SK-N-SH (cell line): Measurements from ENCODE around the gene IQSEC1. TPM values are rescaled to one million over a fixed set of nuclear protein-coding genes. Genes with fewer than 3 reads are reported as not detected.
A peak's percentile ranks its signal among the peaks of the same experiment; 100 is the strongest.

ENCODE experiments used
- CTCF ChIA-PET: fragments of 300-600, 350-600 bp; formaldehyde crosslinking; extraction: SDS; loops from one replicate; lab custom pipeline; 2021; lab: Yijun Ruan, JAX
- POLR2A ChIA-PET: fragments of 350-600 bp; sonication (Branson Sonifier 250); formaldehyde crosslinking; extraction: SDS; loops from one replicate; lab custom pipeline; 2020; ENCODE audit warnings: antibody characterized with exemption, inconsistent platforms; lab: Yijun Ruan, JAX
- DNase-seq: peaks from one replicate; pipeline ENCODE4 v3.0.0; 2012
- H2AFZ ChIP-seq: fragments of 200-600 bp; sonication (generic); 2 replicates; pipeline ENCODE4 v1.8.1; 2016; ENCODE audit warnings: antibody characterized with exemption, mild to moderate bottlenecking, low read depth
- H3F3A ChIP-seq: fragments of 200-600 bp; sonication (generic); replicated peaks from 2 replicates; pipeline ENCODE3; 2016; ENCODE audit warnings: antibody characterized with exemption, mild to moderate bottlenecking; ENCODE audit not compliant: insufficient read depth
- H3K27ac ChIP-seq, 2 experiments: fragments of 200-500 bp in 1 of 2; fragments of 200-600 bp in 1 of 2; sonication (Bioruptor generic) in 1 of 2; sonication (generic), shearing (Covaris generic) in 1 of 2; 2 replicates each; pipeline versions ENCODE4 v1.5.1 to v1.6.1; 2014 to 2016; ENCODE audit warnings: low read depth in 2 of 2, inconsistent platforms in 1 of 2, low read length in 1 of 2, mild to moderate bottlenecking in 1 of 2, mixed read lengths in 1 of 2
- H3K27me3 ChIP-seq: fragments of 200-600 bp; sonication (generic), shearing (Covaris generic); 2 replicates; pipeline ENCODE4 v1.6.1; 2016; ENCODE audit warnings: mixed run types; ENCODE audit not compliant: insufficient read depth
- H3K36me3 ChIP-seq, 2 experiments: fragments of 200-500 bp in 1 of 2; fragments of 200-600 bp in 1 of 2; sonication (Bioruptor generic) in 1 of 2; sonication (generic) in 1 of 2; replicated peaks in 1 of 2; 2 replicates each; pipeline versions ENCODE3 to v1.5.1; 2014 to 2016; ENCODE audit warnings: low read length in 1 of 2, mild to moderate bottlenecking in 1 of 2; ENCODE audit not compliant: insufficient read depth in 2 of 2, control insufficient read depth in 1 of 2
- H3K4me1 ChIP-seq, 2 experiments: fragments of 200-500 bp in 1 of 2; fragments of 200-600 bp in 1 of 2; sonication (Bioruptor generic) in 1 of 2; sonication (generic), shearing (Covaris generic) in 1 of 2; 2 replicates each; pipeline versions ENCODE4 v1.5.1 to v1.6.1; 2014 to 2016; ENCODE audit warnings: low read depth in 1 of 2, low read length in 1 of 2, mixed run types in 1 of 2; ENCODE audit not compliant: insufficient read depth in 2 of 2, control insufficient read depth in 1 of 2
- H3K4me2 ChIP-seq: fragments of 200-600 bp; sonication (generic), shearing (Covaris generic); 2 replicates; pipeline ENCODE4 v1.6.1; 2017; ENCODE audit warnings: mixed run types
- H3K4me3 ChIP-seq, 2 experiments: fragments of 200-500 bp in 1 of 2; fragments of 200-600 bp in 1 of 2; sonication (Bioruptor generic) in 1 of 2; sonication (generic), shearing (Covaris generic) in 1 of 2; 2 replicates each; pipeline versions ENCODE4 v1.5.1 to v1.8.1; 2014 to 2016; ENCODE audit warnings: low read depth in 2 of 2, inconsistent platforms in 1 of 2, low read length in 1 of 2, mild to moderate bottlenecking in 1 of 2, mixed read lengths in 1 of 2, moderate library complexity in 1 of 2
- H3K79me2 ChIP-seq: fragments of 200-600 bp; sonication (generic); 2 replicates; pipeline ENCODE4 v1.8.1; 2017; ENCODE audit warnings: mild to moderate bottlenecking; ENCODE audit not compliant: insufficient read depth
- H3K9ac ChIP-seq: fragments of 200-600 bp; sonication (generic); 2 replicates; pipeline ENCODE4 v1.6.1; 2017; ENCODE audit warnings: mixed run types
- H3K9me2 ChIP-seq: fragments of 200-600 bp; sonication (generic); 2 replicates; pipeline ENCODE4 v1.6.1; 2017; ENCODE audit warnings: mixed run types
- H3K9me3 ChIP-seq: fragments of 200-600 bp; sonication (generic); 2 replicates; pipeline ENCODE4 v1.6.1; 2017; ENCODE audit warnings: mixed run types, mild to moderate bottlenecking, moderate library complexity
- H4K20me1 ChIP-seq: fragments of 200-600 bp; sonication (generic); 2 replicates; pipeline ENCODE4 v1.6.1; 2017; ENCODE audit warnings: mild to moderate bottlenecking, mixed run types; ENCODE audit not compliant: insufficient read depth
- ELF1 ChIP-seq: IDR thresholded peaks from 2 replicates; pipeline ENCODE4 v1.4.0; 2012
- EP300 ChIP-seq, 2 experiments: IDR thresholded peaks; 2 replicates each; pipeline versions ENCODE4 v1.4.0 to v1.6.1; 2012; ENCODE audit warnings: borderline replicate concordance in 1 of 2, low read depth in 1 of 2, low read length in 1 of 2
- EZH2phosphoT487 ChIP-seq: fragments of 200-600 bp; sonication (generic); IDR thresholded peaks from 2 replicates; pipeline ENCODE4 v1.6.1; 2017; ENCODE audit warnings: low read depth, mixed run types, mild to moderate bottlenecking, antibody characterized with exemption, moderate library complexity, borderline replicate concordance
- GATA2 ChIP-seq: sonication (generic); formaldehyde crosslinking; IDR thresholded peaks from 2 replicates; pipeline ENCODE4 v1.5.0; 2020; ENCODE audit warnings: mild to moderate bottlenecking, missing genetic modification reagents
- IRF3 ChIP-seq: fragments of 150-350 bp; IDR thresholded peaks from 2 replicates; pipeline ENCODE4 v1.6.1; 2016; ENCODE audit warnings: mild to moderate bottlenecking, low read depth, low read length
- JUND ChIP-seq: IDR thresholded peaks from 2 replicates; pipeline ENCODE4 v1.4.0; 2012
- MEF2A ChIP-seq: IDR thresholded peaks from 2 replicates; pipeline ENCODE4 v1.4.0; 2012; ENCODE audit warnings: low read depth, borderline replicate concordance
- MXI1 ChIP-seq: IDR thresholded peaks from 2 replicates; pipeline ENCODE4 v1.6.1; 2012; ENCODE audit warnings: mild to moderate bottlenecking, low read depth, low read length, improper control_type of control experiment
- NRF1 ChIP-seq: IDR thresholded peaks from 2 replicates; pipeline ENCODE4 v1.6.1; 2012; ENCODE audit warnings: low read depth, mild to moderate bottlenecking, low read length
- SMC3 ChIP-seq: IDR thresholded peaks from 2 replicates; pipeline ENCODE4 v1.6.1; 2012; ENCODE audit warnings: low read depth, low read length, improper control_type of control experiment
- TCF12 ChIP-seq: IDR thresholded peaks from 2 replicates; pipeline ENCODE4 v1.4.0; 2012
- USF1 ChIP-seq: IDR thresholded peaks from 2 replicates; pipeline ENCODE4 v1.4.0; 2012; ENCODE audit warnings: low read depth, borderline replicate concordance
- YY1 ChIP-seq: IDR thresholded peaks from 2 replicates; pipeline ENCODE4 v1.4.0; 2012; ENCODE audit warnings: low read depth, mild to moderate bottlenecking
- ZBTB33 ChIP-seq: IDR thresholded peaks from 2 replicates; pipeline ENCODE4 v1.4.0; 2012; ENCODE audit warnings: low read depth, borderline replicate concordance
- WGBS: methylation state at CpG from one replicate; pipeline ENCODE4 v1.1.6; 2017; ENCODE audit warnings: low lambda C conversion rate; 5-methylcytosine and 5-hydroxymethylcytosine counted together
- polyA plus RNA-seq, 3 experiments: library from polyadenylated mRNA; depleted of rRNA; stranded (reverse); fragments of >200 nt; gene quantifications; 2 replicates each; pipeline ENCODE4 v1.2.3, GENCODE V29; 2012

The IQSEC1 gene
- polyA plus RNA-seq, 1 of the 3 experiments (the other 2 are of a cell fraction) = 6.2 TPM

GRCh38 chr3:12956316-12956660 is 116.9 kb downstream of the IQSEC1 start (continued):
- no peak for TF ChIP-seq MXI1
- TF ChIP-seq NRF1 = no peak
- TF ChIP-seq SMC3 = no peak
- TF ChIP-seq ZBTB33 = no peak
- no peak for TF ChIP-seq IRF3
- no peak for TF ChIP-seq GATA2 (CRISPR knock-in tag)
- no peak for TF ChIP-seq ELF1
- TF ChIP-seq JUND = no peak
- TF ChIP-seq EZH2phosphoT487 = no peak
- TF ChIP-seq USF1 = no peak
- TF ChIP-seq MEF2A = no peak

GRCh38 chr3:12955651-12956315 is 117.4 kb downstream of the IQSEC1 start:
- no peaks in the 10 kb centered on the region for H3K9me3 ChIP-seq
- H3K9ac ChIP-seq = no peak overlapping the region
- no peak overlapping the region for H2AFZ ChIP-seq
- H3K27me3 ChIP-seq = no peaks in the 10 kb centered on the region
- POLR2A ChIA-PET = interaction anchor here (1.0 kb wide), 1 partner anchor 9 kb away, joined by 4 read pairs; no protein-coding TSS in a partner anchor
- TF ChIP-seq MEF2A (no peak), ELF1 (no peak), TCF12 (no peak), EP300 (IDR thresholded peaks at IDR 0.05; ENCODE audit: borderline replicate concordance in 1 of 2, low read depth in 1 of 2, low read length in 1 of 2) (no peak), YY1 (no peak)
- no peaks in the 10 kb centered on the region for H3K9me2 ChIP-seq
- H3K79me2 ChIP-seq = peaks cover 66% of the 10 kb centered on the region; the same call in 1 of the 2 replicates
- peaks cover 74% of the 10 kb centered on the region for H4K20me1 ChIP-seq
- H3K4me3 ChIP-seq = no peak overlapping the region
- H3K4me2 ChIP-seq = 0 out of 2 replicates have a peak overlapping the region, but pooled peaks have one; percentile 53
- H3K4me1 ChIP-seq = peaks cover 15 to 59% of the 10 kb centered on the region in 2 experiments; a peak in 2 of 4 replicates
- DNase-seq = no peak
- WGBS = 98% methylated on average over 7 of the region's 14 CpGs
- H3K36me3 ChIP-seq = no peaks in the 10 kb centered on the region
- CTCF ChIA-PET = interaction anchor here (0.6 to 5.3 kb wide), 11 partner anchors 10 to 92 kb away, joined by 3 to 32 read pairs (median 5); no protein-coding TSS in a partner anchor
- H3K27ac ChIP-seq = peak overlapping the region; percentile 24 to 61; a peak in 3 of 4 replicates
- H3F3A ChIP-seq = no peaks in the 10 kb centered on the region
